Vagina (tissue), 2 donors: Measurements from ENCODE around the gene LUZP1.
A peak's percentile ranks its signal among the peaks of the same experiment; 100 is the strongest.

Experiments
- CTCF ChIP-seq, 3 experiments: fragments of 450-650 bp in 2 of 3; fragments of 200-600 bp in 1 of 3; sonication (generic) in 1 of 3; IDR thresholded peaks; one replicate each; pipeline ENCODE4 v1.5.1; 2017 to 2019; ENCODE audit warnings: antibody characterized with exemption in 3 of 3, mild to moderate bottlenecking in 2 of 3, moderate library complexity in 2 of 3
- POLR2A ChIP-seq, 2 donors: fragments of 450-650 bp; IDR thresholded peaks; one replicate each; pipeline ENCODE4 v1.6.1; 2017; ENCODE audit warnings: antibody characterized with exemption in 2 of 2, mild to moderate bottlenecking in 2 of 2, moderate library complexity in 2 of 2
- POLR2AphosphoS5 ChIP-seq, 2 donors: sonication (generic); formaldehyde crosslinking; IDR thresholded peaks; one replicate each; pipeline ENCODE4 v1.9.0; 2017; ENCODE audit warnings: antibody characterized with exemption in 2 of 2, mild to moderate bottlenecking in 2 of 2, low read depth in 1 of 2; ENCODE audit not compliant: insufficient read depth in 1 of 2

GRCh38 chr1:23098463-23099170 lies 70.0 kb downstream of the LUZP1 start:
- TF ChIP-seq POLR2AphosphoS5 (IDR thresholded peaks at IDR 0.05; ENCODE audit: insufficient read depth in 1 of 2, low read depth in 1 of 2) (peak in 1 of 2 donors; percentile 29), CTCF (IDR thresholded peaks at IDR 0.05) (peak; percentile 81 to 97 (median 97)), POLR2A (IDR thresholded peaks at IDR 0.05) (no peak)
